HFF-Myc (cell line): ENCODE results near the gene CAMK1D.

Experiments used
- DNase-seq: peaks from one replicate; pipeline ENCODE4 v3.0.0-alpha.2; 2011; ENCODE audit warnings: low read depth; ENCODE audit errors: extremely low read depth
- H3K4me3 ChIP-seq: replicated peaks from 2 replicates; pipeline ENCODE4 v1.5.1; 2011; ENCODE audit warnings: low read depth, mild to moderate bottlenecking, control low read depth, low read length
- TF ChIP-seq, protein P1 (sequence below): IDR thresholded peaks from 2 replicates; pipeline ENCODE4 v1.5.1; 2012; ENCODE audit warnings: mild to moderate bottlenecking, low read depth, low read length, control low read depth; ENCODE audit errors: missing control alignments

CAMK1D gene

DNA sequence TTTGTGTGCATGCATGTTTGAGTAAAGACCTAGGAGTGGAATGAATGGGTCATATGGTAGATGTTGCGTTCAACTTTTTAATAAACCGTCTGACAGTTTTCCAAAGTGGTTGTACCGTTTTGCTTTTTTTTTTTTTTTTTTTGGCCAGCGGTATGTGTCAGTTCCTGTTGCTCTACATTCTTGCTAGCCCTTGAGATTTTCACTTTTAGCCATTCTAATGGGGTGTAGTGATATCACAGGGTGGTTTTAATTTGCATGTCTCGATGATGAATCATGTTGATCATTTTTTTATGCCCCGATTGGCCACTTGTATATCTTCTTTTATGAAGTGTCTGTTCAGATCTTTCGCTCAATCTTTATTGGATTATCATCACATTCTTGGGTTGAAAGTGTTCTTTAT is 320.7 kb downstream of the CAMK1D start:
- no peak for DNase-seq
- TF ChIP-seq, protein P1, sequence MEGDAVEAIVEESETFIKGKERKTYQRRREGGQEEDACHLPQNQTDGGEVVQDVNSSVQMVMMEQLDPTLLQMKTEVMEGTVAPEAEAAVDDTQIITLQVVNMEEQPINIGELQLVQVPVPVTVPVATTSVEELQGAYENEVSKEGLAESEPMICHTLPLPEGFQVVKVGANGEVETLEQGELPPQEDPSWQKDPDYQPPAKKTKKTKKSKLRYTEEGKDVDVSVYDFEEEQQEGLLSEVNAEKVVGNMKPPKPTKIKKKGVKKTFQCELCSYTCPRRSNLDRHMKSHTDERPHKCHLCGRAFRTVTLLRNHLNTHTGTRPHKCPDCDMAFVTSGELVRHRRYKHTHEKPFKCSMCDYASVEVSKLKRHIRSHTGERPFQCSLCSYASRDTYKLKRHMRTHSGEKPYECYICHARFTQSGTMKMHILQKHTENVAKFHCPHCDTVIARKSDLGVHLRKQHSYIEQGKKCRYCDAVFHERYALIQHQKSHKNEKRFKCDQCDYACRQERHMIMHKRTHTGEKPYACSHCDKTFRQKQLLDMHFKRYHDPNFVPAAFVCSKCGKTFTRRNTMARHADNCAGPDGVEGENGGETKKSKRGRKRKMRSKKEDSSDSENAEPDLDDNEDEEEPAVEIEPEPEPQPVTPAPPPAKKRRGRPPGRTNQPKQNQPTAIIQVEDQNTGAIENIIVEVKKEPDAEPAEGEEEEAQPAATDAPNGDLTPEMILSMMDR = no peak
- no peak overlapping the region for H3K4me3 ChIP-seq

DNA sequence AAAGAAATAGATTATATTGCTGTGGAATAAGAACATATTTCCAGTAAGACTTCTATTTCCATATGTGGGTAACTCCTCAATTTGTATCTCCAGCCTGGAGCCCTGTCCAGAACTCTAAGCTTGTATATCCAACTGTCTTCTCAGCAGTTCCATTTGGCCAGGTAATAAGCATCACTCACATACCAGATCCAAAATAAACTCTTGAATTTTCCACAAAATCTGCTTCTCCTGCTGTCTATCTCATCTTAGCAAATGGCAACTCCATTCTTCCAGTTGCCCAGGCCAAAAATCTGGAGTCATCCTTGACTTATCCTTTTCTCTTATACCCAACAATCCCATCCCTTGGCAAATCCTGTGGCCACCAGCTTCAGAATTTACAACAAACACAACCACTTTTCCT is 325.8 kb downstream of the CAMK1D start:
- no peak overlapping the region for H3K4me3 ChIP-seq
- DNase-seq = no peak
- TF ChIP-seq, protein P1 = no peak

DNA sequence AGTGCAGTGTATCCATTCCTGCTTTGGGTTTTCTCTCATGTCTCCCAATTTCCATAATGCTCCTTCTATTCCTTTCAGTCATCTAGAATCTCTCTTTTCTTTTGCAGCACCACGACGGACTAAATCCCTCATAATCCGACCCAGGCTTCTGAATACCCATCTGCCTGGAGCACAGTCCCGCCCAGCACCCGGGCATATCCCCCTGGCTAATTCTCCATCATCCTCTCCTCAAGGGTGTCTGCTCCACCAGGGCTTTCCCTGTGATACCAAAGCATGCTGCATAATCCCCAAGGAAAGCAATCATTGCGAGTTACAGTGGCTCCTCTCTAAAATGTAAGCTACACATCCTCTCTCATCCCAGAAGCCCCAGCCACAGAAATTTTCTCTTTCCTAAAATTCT is 330.3 kb downstream of the CAMK1D start:
- no peak overlapping the region for H3K4me3 ChIP-seq
- TF ChIP-seq, protein P1 = no peak
- no peak for DNase-seq

DNA sequence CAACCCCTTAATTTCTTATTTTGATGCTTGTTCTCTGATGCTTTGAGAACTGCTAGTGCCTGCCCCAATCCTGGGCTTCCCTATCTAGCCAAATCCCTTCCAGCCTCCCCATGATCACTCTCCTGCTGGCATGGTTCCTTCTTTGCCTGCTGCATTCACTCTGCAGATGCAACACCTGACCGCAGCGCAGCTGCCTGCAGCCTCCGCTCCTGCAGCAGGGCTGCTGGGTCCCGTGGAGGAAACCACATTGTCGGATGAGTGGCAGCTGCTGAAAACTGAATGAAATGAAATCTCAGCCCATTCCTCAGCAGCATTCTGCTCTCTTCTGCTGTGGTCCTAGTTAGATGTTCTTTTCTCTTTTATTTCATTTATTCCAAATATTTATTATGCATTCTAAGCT is 331.9 kb downstream of the CAMK1D start:
- TF ChIP-seq, protein P1 = no peak
- H3K4me3 ChIP-seq = no peak overlapping the region
- DNase-seq = no peak

DNA sequence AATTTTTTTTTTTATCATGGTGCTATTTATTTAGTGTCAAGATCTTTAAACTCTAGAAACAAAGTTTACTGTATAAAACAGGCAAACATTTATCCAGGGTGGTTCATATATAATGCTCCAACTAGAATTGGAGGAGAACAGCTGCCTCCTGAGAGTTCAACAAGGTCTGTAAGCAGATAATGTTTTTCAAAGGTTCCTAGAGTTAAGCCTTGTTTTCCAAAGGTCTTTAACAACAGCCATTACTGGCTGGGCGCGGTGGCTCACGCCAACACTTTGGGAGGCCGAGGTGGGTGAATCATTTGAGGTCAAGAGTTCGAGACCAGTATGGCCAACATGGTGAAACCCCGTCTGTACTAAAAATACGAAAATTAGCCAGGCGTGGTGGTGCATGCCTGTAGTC is 335.4 kb downstream of the CAMK1D start:
- no peak for DNase-seq
- H3K4me3 ChIP-seq = no peak overlapping the region

DNA sequence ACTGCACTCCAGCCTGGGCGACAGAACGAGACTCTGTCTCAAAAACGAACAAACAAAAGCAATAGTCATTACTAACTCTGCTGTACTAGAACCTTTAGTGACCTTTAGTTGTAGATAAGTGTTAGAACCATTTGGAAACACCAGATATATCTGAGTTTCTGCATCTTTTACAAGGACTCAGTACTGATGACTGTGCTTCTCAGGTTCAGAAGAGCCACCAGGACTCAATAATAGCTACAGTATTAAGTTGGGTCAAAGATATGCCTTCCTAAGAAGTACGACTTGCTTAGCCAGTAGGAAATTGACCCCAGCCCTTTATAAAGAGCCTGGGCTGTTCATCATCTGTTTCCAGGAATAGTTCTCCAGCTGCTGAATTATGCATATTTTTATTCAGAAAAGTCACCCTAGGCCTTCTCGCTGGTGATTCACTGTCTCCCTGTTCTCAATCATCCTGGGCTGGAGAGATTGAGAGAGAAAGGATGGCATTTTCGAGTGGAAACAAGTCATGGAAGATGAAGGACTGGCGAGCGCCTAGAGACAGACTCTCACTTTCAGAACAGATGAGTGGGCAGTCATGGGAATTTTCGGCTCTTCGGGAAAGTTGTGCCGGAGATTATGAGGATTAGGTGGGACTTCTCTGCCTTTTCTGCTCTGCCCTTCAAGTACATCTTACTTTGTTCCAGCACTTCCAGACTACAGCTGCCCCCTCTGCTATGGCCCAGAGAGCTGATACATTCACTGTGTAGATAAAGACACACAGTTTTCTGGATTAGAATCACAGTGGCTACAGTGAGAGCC is 336.1 kb downstream of the CAMK1D start:
- no peak for DNase-seq
- H3K4me3 ChIP-seq = no peak overlapping the region
- TF ChIP-seq, protein P1 = no peak

More for the DNA sequence above, 335.4 kb downstream of the CAMK1D start:
- TF ChIP-seq, protein P1 = no peak
